Gastrocnemius medialis (tissue), 4 donors: ENCODE measurements around the gene PLCB1. TPM values are rescaled to one million over a fixed set of nuclear protein-coding genes. Genes with fewer than 3 reads are reported as not detected.

Experiments used
- ATAC-seq, 2 donors: fragments of 150-250 bp; one replicate each; pipeline ENCODE4 v1.9.1; 2016
- DNase-seq, 2 donors: peaks; one replicate each; pipeline ENCODE4 v3.0.0-alpha.2; 2019
- H3K27ac ChIP-seq, 4 donors: fragments of 200-600 bp; sonication (generic); 1 replicate in 1 of 4; 2 replicates in 3 of 4; pipeline ENCODE4 v1.5.1; 2016 to 2018; ENCODE audit warnings: mild to moderate bottlenecking in 2 of 4, moderate library complexity in 1 of 4
- H3K27me3 ChIP-seq, 3 donors: fragments of 200-600 bp; sonication (generic) in 2 of 3; 1 replicate in 1 of 3; 2 replicates in 2 of 3; pipeline versions ENCODE4 v1.5.1 to v1.6.0; 2016 to 2019; ENCODE audit warnings: mild to moderate bottlenecking in 1 of 3, moderate library complexity in 1 of 3
- H3K36me3 ChIP-seq, 2 donors: fragments of 200-600 bp; sonication (generic) in 1 of 2; one replicate each; pipeline ENCODE4 v1.5.1; 2017 to 2018
- H3K4me1 ChIP-seq, 2 donors: fragments of 200-600 bp; sonication (generic) in 1 of 2; one replicate each; pipeline ENCODE4 v1.5.1; 2016 to 2017; ENCODE audit warnings: mild to moderate bottlenecking in 2 of 2
- H3K4me3 ChIP-seq, 4 donors: fragments of 200-600 bp; sonication (generic) in 3 of 4; 1 replicate in 1 of 4; 2 replicates in 3 of 4; pipeline ENCODE4 v1.5.1; 2016 to 2019; ENCODE audit warnings: mild to moderate bottlenecking in 2 of 4
- H3K9me3 ChIP-seq, 3 donors: fragments of 200-600 bp; sonication (generic) in 2 of 3; 1 replicate in 1 of 3; 2 replicates in 2 of 3; pipeline ENCODE4 v1.5.1; 2016 to 2019
- POLR2A ChIP-seq, 2 donors: fragments of 450-650 bp; IDR thresholded peaks; one replicate each; pipeline ENCODE4 v1.6.1; 2017; ENCODE audit warnings: antibody characterized with exemption in 2 of 2, mild to moderate bottlenecking in 2 of 2, moderate library complexity in 2 of 2
- in situ Hi-C, 4 donors: fragments of 200-750 bp; cut with MboI; loops; one replicate each; pipeline versions ENCODE4 v1.15.0 to v1.8.0; 2017; ENCODE audit warnings: low sequenced_read_pairs in 4 of 4
- intact Hi-C: fragments of 100-400 bp; cut with DNase I; formaldehyde crosslinking; loops from one replicate; pipeline ENCODE4 v1.15.1; 2023; ENCODE audit warnings: low total_unique reads
- total RNA-seq, 4 donors: library from RNA; depleted of rRNA; stranded (reverse); fragments of >200 nt; gene quantifications; one replicate each; pipeline versions ENCODE4 v1.1.0 to v1.2.3, GENCODE V29; 2016
- TF ChIP-seq, protein P1 (sequence below), 5 experiments: fragments of 450-650 bp in 3 of 5; fragments of 200-600 bp in 2 of 5; sonication (generic) in 2 of 5; IDR thresholded peaks in 4 of 5; conservative IDR thresholded peaks in 1 of 5; 1 replicate in 4 of 5; 2 replicates in 1 of 5; pipeline ENCODE4 v1.5.1; 2016 to 2019; ENCODE audit warnings: antibody characterized with exemption in 5 of 5, mild to moderate bottlenecking in 3 of 5, moderate library complexity in 3 of 5

Gene PLCB1
- total RNA-seq, 4 donors from 2014 or later, result 4.1 to 10.0 (median 7.6) TPM

GRCh38 chr20:8917084-8917483 lies 785.0 kb downstream of the PLCB1 start:
- Histone ChIP-seq H3K27ac (no peak overlapping the region), H3K9me3 (no peaks in the 10 kb centered on the region), H3K4me3 (no peak overlapping the region), H3K27me3 (no peaks in the 10 kb centered on the region), H3K4me1 (no peaks in the 10 kb centered on the region), H3K36me3 (no peaks in the 10 kb centered on the region)
- ATAC-seq (no peak), DNase-seq (no peak)
- intact Hi-C loops (no loop called here), in situ Hi-C loops (no loop called here)
- TF ChIP-seq, protein P1, sequence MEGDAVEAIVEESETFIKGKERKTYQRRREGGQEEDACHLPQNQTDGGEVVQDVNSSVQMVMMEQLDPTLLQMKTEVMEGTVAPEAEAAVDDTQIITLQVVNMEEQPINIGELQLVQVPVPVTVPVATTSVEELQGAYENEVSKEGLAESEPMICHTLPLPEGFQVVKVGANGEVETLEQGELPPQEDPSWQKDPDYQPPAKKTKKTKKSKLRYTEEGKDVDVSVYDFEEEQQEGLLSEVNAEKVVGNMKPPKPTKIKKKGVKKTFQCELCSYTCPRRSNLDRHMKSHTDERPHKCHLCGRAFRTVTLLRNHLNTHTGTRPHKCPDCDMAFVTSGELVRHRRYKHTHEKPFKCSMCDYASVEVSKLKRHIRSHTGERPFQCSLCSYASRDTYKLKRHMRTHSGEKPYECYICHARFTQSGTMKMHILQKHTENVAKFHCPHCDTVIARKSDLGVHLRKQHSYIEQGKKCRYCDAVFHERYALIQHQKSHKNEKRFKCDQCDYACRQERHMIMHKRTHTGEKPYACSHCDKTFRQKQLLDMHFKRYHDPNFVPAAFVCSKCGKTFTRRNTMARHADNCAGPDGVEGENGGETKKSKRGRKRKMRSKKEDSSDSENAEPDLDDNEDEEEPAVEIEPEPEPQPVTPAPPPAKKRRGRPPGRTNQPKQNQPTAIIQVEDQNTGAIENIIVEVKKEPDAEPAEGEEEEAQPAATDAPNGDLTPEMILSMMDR (IDR thresholded peaks at IDR 0.05 in 4 of 5, conservative IDR thresholded peaks at IDR 0.05 in 1 of 5), result no peak
- TF ChIP-seq POLR2A (IDR thresholded peaks at IDR 0.05), result no peak

DNA sequence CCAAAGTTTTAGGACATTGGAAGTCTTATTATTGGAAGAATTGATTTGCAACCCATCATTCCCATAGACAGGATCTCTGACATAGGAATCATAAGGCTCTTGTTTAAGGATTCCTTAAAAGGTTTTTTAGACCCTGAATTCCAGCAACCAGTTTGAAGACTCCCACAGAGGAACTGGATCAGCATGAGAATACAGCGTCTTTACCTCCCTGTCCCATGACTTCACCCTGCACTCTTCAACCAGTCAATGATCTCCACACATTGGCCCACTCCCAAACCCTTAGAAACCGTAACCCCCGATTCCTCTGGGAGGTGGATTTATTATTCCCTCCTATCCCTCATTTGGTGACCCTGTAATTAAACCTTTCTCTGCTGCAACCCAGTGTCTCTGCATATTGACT lies 786.1 kb downstream of the PLCB1 start:
- H3K4me1 ChIP-seq, result no peaks in the 10 kb centered on the region
- no peak overlapping the region for H3K4me3 ChIP-seq
- no peaks in the 10 kb centered on the region for H3K36me3 ChIP-seq
- TF ChIP-seq, protein P1 (IDR thresholded peaks at IDR 0.05 in 4 of 5, conservative IDR thresholded peaks at IDR 0.05 in 1 of 5), result no peak
- no peak for TF ChIP-seq POLR2A (IDR thresholded peaks at IDR 0.05)
- no peaks in the 10 kb centered on the region for H3K27me3 ChIP-seq
- ATAC-seq, result no peak
- intact Hi-C loops, result no loop called here
- in situ Hi-C loops, result no loop called here
- no peak overlapping the region for H3K27ac ChIP-seq
- no peak for DNase-seq
- no peaks in the 10 kb centered on the region for H3K9me3 ChIP-seq

GRCh38 chr20:8924539-8924938 lies 792.5 kb downstream of the PLCB1 start:
- Histone ChIP-seq H3K4me1 (no peaks in the 10 kb centered on the region), H3K27me3 (no peaks in the 10 kb centered on the region), H3K9me3 (no peaks in the 10 kb centered on the region), H3K36me3 (no peaks in the 10 kb centered on the region), H3K4me3 (no peak overlapping the region), H3K27ac (no peak overlapping the region)
- intact Hi-C loops, result no loop called here
- ATAC-seq (no peak), DNase-seq (no peak)
- no peak for TF ChIP-seq POLR2A (IDR thresholded peaks at IDR 0.05)
- TF ChIP-seq, protein P1 (IDR thresholded peaks at IDR 0.05 in 4 of 5, conservative IDR thresholded peaks at IDR 0.05 in 1 of 5), result no peak
- in situ Hi-C loops, result no loop called here

DNA sequence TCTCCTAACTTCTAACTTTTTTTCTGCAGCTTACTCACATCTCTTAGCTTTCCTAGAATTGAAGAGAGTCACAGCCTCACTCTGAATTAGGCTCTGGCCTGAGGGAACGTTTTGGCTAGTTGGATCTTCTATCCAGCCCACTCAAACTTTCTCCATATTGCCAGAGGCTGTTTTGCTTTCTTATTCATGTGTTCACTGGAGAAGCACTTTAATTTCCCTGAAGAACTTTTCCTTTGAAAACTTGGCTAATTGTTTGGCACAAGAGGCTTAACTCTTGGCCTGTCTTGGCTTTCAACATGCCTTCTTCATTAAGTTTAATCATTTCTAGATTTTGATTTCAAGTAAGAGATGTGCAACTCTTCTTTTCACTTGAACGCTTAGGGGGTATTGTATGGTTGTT lies 798.7 kb downstream of the PLCB1 start:
- no peak for DNase-seq
- no peak overlapping the region for H3K4me3 ChIP-seq
- in situ Hi-C loops (no loop called here), intact Hi-C loops (no loop called here)
- no peaks in the 10 kb centered on the region for H3K27me3 ChIP-seq
- ATAC-seq, result no peak
- H3K9me3 ChIP-seq, result no peaks in the 10 kb centered on the region
- no peaks in the 10 kb centered on the region for H3K36me3 ChIP-seq
- no peak overlapping the region for H3K27ac ChIP-seq
- peaks cover 6 to 10% of the 10 kb centered on the region in 2 donors for H3K4me1 ChIP-seq
- TF ChIP-seq POLR2A (IDR thresholded peaks at IDR 0.05), result no peak
- TF ChIP-seq, protein P1 (IDR thresholded peaks at IDR 0.05 in 4 of 5, conservative IDR thresholded peaks at IDR 0.05 in 1 of 5), result no peak
